Liver (tissue), 9 donors: ENCODE results near the gene CD36. TPM values are rescaled to one million over a fixed set of nuclear protein-coding genes. Genes with fewer than 3 reads are reported as not detected.

Experiments
- DNase-seq: peaks from one replicate; pipeline ENCODE4 v3.0.0-alpha.2; 2017; ENCODE audit warnings: low spot score
- H3K27ac ChIP-seq, 2 donors: one replicate each; pipeline ENCODE4 v1.7.0; 2013; ENCODE audit warnings: inconsistent platforms in 2 of 2, low read length in 2 of 2, control low read depth in 1 of 2, low read depth in 1 of 2, mild to moderate bottlenecking in 1 of 2
- H3K27me3 ChIP-seq, 4 donors: one replicate each; pipeline versions ENCODE4 v1.6.1 to v1.7.0; 2013; ENCODE audit warnings: low read length in 3 of 4, inconsistent platforms in 1 of 4, mild to moderate bottlenecking in 1 of 4, moderate library complexity in 1 of 4; ENCODE audit not compliant: control insufficient read depth in 4 of 4, insufficient read depth in 4 of 4
- H3K36me3 ChIP-seq, 4 donors: one replicate each; pipeline versions ENCODE4 v1.6.1 to v1.7.0; 2013; ENCODE audit warnings: low read length in 3 of 4, mild to moderate bottlenecking in 3 of 4, low read depth in 1 of 4, moderate library complexity in 1 of 4; ENCODE audit not compliant: control insufficient read depth in 4 of 4, insufficient read depth in 3 of 4
- H3K4me1 ChIP-seq, 4 donors: one replicate each; pipeline versions ENCODE4 v1.6.1 to v1.7.0; 2013; ENCODE audit warnings: low read length in 3 of 4, mild to moderate bottlenecking in 3 of 4, moderate library complexity in 1 of 4; ENCODE audit not compliant: control insufficient read depth in 4 of 4, insufficient read depth in 4 of 4
- H3K4me3 ChIP-seq, 3 donors: one replicate each; pipeline versions ENCODE4 v1.6.1 to v1.7.0; 2013; ENCODE audit warnings: low read length in 3 of 3, control low read depth in 1 of 3, low read depth in 1 of 3, mild to moderate bottlenecking in 1 of 3
- H3K9ac ChIP-seq, 2 donors: one replicate each; pipeline ENCODE4 v1.7.0; 2013; ENCODE audit warnings: low read length in 2 of 2, mild to moderate bottlenecking in 2 of 2, moderate library complexity in 2 of 2, control low read depth in 1 of 2, low read depth in 1 of 2
- H3K9me3 ChIP-seq, 4 donors: one replicate each; pipeline versions ENCODE4 v1.6.1 to v1.7.0; 2013; ENCODE audit warnings: low read length in 3 of 4; ENCODE audit not compliant: control insufficient read depth in 4 of 4
- ATF3 ChIP-seq: IDR thresholded peaks from 2 replicates; pipeline ENCODE4 v1.6.1; 2016; ENCODE audit warnings: antibody characterized with exemption
- CTCF ChIP-seq: fragments of 150-350 bp; IDR thresholded peaks from 2 replicates; pipeline ENCODE4 v1.5.1; 2017; ENCODE audit warnings: improper control_type of control experiment, low read depth, low read length; ENCODE audit not compliant: missing input control
- EGR1 ChIP-seq, 2 donors: IDR thresholded peaks; 2 replicates each; pipeline ENCODE4 v1.6.1; 2016 to 2018; ENCODE audit warnings: antibody characterized with exemption in 2 of 2, low read depth in 2 of 2
- FOXA1 ChIP-seq: IDR thresholded peaks from 2 replicates; pipeline ENCODE4 v1.6.1; 2016; ENCODE audit warnings: antibody characterized with exemption
- FOXA2 ChIP-seq: IDR thresholded peaks from 2 replicates; pipeline ENCODE4 v1.6.1; 2016; ENCODE audit warnings: antibody characterized with exemption
- GABPA ChIP-seq, 2 donors: IDR thresholded peaks in 1 of 2; conservative IDR thresholded peaks in 1 of 2; 2 replicates each; pipeline ENCODE4 v1.6.1; 2016; ENCODE audit warnings: antibody characterized with exemption in 2 of 2, mild to moderate bottlenecking in 1 of 2, moderate library complexity in 1 of 2
- HNF4A ChIP-seq, 2 donors: conservative IDR thresholded peaks; 2 replicates each; pipeline ENCODE4 v1.6.1; 2016; ENCODE audit warnings: antibody characterized with exemption in 2 of 2, mild to moderate bottlenecking in 2 of 2
- HNF4G ChIP-seq: IDR thresholded peaks from 2 replicates; pipeline ENCODE4 v1.6.1; 2016; ENCODE audit warnings: antibody characterized with exemption
- JUND ChIP-seq, 2 donors: IDR thresholded peaks; 2 replicates each; pipeline ENCODE4 v1.6.1; 2016; ENCODE audit warnings: antibody characterized with exemption in 2 of 2
- MAX ChIP-seq: IDR thresholded peaks from 2 replicates; pipeline ENCODE4 v1.6.1; 2016; ENCODE audit warnings: antibody characterized with exemption
- NR2F2 ChIP-seq: IDR thresholded peaks from 2 replicates; pipeline ENCODE4 v1.6.1; 2016; ENCODE audit warnings: antibody characterized with exemption
- RAD21 ChIP-seq, 2 donors: IDR thresholded peaks; 2 replicates each; pipeline ENCODE4 v1.6.1; 2016; ENCODE audit warnings: antibody characterized with exemption in 2 of 2, mild to moderate bottlenecking in 2 of 2
- REST ChIP-seq: IDR thresholded peaks from 2 replicates; pipeline ENCODE4 v1.6.1; 2016; ENCODE audit warnings: antibody characterized with exemption, mild to moderate bottlenecking
- RXRA ChIP-seq, 2 donors: IDR thresholded peaks; 2 replicates each; pipeline ENCODE4 v1.6.1; 2017 to 2018; ENCODE audit warnings: antibody characterized with exemption in 2 of 2, mild to moderate bottlenecking in 1 of 2
- SP1 ChIP-seq: IDR thresholded peaks from 2 replicates; pipeline ENCODE4 v1.6.1; 2018; ENCODE audit warnings: antibody characterized with exemption, mild to moderate bottlenecking
- TAF1 ChIP-seq: conservative IDR thresholded peaks from 2 replicates; pipeline ENCODE4 v1.6.1; 2016; ENCODE audit warnings: antibody characterized with exemption, mild to moderate bottlenecking
- YY1 ChIP-seq: IDR thresholded peaks from 2 replicates; pipeline ENCODE4 v1.6.1; 2016; ENCODE audit warnings: antibody characterized with exemption, mild to moderate bottlenecking
- ZBTB33 ChIP-seq: IDR thresholded peaks from 2 replicates; pipeline ENCODE4 v1.6.1; 2016; ENCODE audit warnings: antibody characterized with exemption
- WGBS: extraction: QIAGEN DNeasy Blood & Tissue Kit; methylation state at CpG from one replicate; pipeline ENCODE4 v1.1.7; 2013; 5-methylcytosine and 5-hydroxymethylcytosine counted together
- polyA plus RNA-seq, 2 donors: library from polyadenylated mRNA; stranded (reverse) in 1 of 2; unstranded in 1 of 2; fragments of 200-250 nt in 1 of 2; fragments of >200 nt in 1 of 2; fragmentation: Nextera tagmentation in 1 of 2; extraction: Ambion mirVana in 1 of 2; gene quantifications; one replicate each; pipeline versions ENCODE4 v1.2.1 to v1.2.3, GENCODE V29; 2013 to 2015
- total RNA-seq, 2 donors: library from RNA; depleted of rRNA; stranded (reverse); fragments of >200 nt; gene quantifications; one replicate each; pipeline ENCODE4 v1.2.3, GENCODE V29; 2014
- donor health status: healthy.
- donor health status: healthy.
- donor health status: healthy.
- donor health status: healthy.
- donor health status: healthy.

CD36 gene
- total and polyA plus RNA-seq, 4 donors = 21.6 to 597 (median 54.5) TPM

GRCh38 chr7:80654887-80655340 is 16.5 kb downstream of the CD36 start:
- no peak for DNase-seq
- no peak overlapping the region for H3K27ac ChIP-seq

More at GRCh38 chr7:80654887-80655340, 16.5 kb downstream of the CD36 start:
- no peak overlapping the region for H3K4me3 ChIP-seq
- H3K36me3 ChIP-seq = no peaks in the 10 kb centered on the region
- TF ChIP-seq MAX (no peak), RAD21 (IDR thresholded peaks at IDR 0.05) (peak in 1 of 2 donors; percentile 14), FOXA2 (no peak), REST (no peak), FOXA1 (no peak), TAF1 (no peak), EGR1 (IDR thresholded peaks at IDR 0.05; ENCODE audit: low read depth in 2 of 2) (peak in 1 of 2 donors; percentile 69), ZBTB33 (peak; percentile 21), HNF4A (conservative IDR thresholded peaks at IDR 0.05) (peak; percentile 14 to 37), SP1 (peak; percentile 80), GABPA (IDR thresholded peaks at IDR 0.05 in 1 of 2, conservative IDR thresholded peaks at IDR 0.05 in 1 of 2) (peak in 1 of 2 donors; percentile 14), RXRA (IDR thresholded peaks at IDR 0.05) (peak; percentile 45 to 82), NR2F2 (peak; percentile 82), ATF3 (peak; percentile 30), JUND (IDR thresholded peaks at IDR 0.05) (peak in 1 of 2 donors; percentile 90), CTCF (no peak), HNF4G (peak; percentile 6), YY1 (no peak)
- H3K9me3 ChIP-seq = no peaks in the 10 kb centered on the region
- H3K27me3 ChIP-seq = no peaks in the 10 kb centered on the region
- H3K4me1 ChIP-seq = peaks cover 0 to 14% (median 2%) of the 10 kb centered on the region in 4 donors
- 29% methylated on average over 2 of the region's 2 CpGs for WGBS
- no peak overlapping the region for H3K9ac ChIP-seq
